Tibial nerve (tissue), 4 donors: ENCODE data around the gene FBXO38. TPM values are rescaled to one million over a fixed set of nuclear protein-coding genes. Genes with fewer than 3 reads are reported as not detected.

ENCODE experiments used
- DNase-seq, 2 donors: peaks; one replicate each; pipeline ENCODE4 v3.0.0-alpha.2; 2019; ENCODE audit warnings: low spot score in 2 of 2
- H3K27ac ChIP-seq, 4 donors: fragments of 200-600 bp; sonication (generic) in 3 of 4; one replicate each; pipeline ENCODE4 v1.5.1; 2017 to 2019; ENCODE audit warnings: mild to moderate bottlenecking in 1 of 4
- H3K27me3 ChIP-seq, 2 donors: fragments of 200-600 bp; sonication (generic) in 1 of 2; one replicate each; pipeline versions ENCODE4 v1.5.1 to v1.6.0; 2017 to 2019
- H3K36me3 ChIP-seq, 3 donors: fragments of 200-600 bp; sonication (generic); one replicate each; pipeline ENCODE4 v1.5.1; 2018 to 2019
- H3K4me1 ChIP-seq, 4 donors: fragments of 200-600 bp; sonication (generic) in 3 of 4; one replicate each; pipeline ENCODE4 v1.5.1; 2017 to 2019
- H3K4me3 ChIP-seq, 4 donors: fragments of 200-600 bp; sonication (generic) in 3 of 4; one replicate each; pipeline ENCODE4 v1.5.1; 2017 to 2019; ENCODE audit warnings: mild to moderate bottlenecking in 1 of 4, moderate library complexity in 1 of 4
- H3K9me3 ChIP-seq, 4 donors: fragments of 200-600 bp; sonication (generic) in 3 of 4; one replicate each; pipeline ENCODE4 v1.5.1; 2017 to 2019
- EP300 ChIP-seq, 2 donors: sonication (generic); formaldehyde crosslinking; IDR thresholded peaks; one replicate each; pipeline ENCODE4 v1.6.1; 2017; ENCODE audit warnings: antibody characterized with exemption in 2 of 2, mild to moderate bottlenecking in 1 of 2
- POLR2A ChIP-seq, 2 donors: fragments of 450-650 bp; IDR thresholded peaks; one replicate each; pipeline ENCODE4 v1.6.1; 2017; ENCODE audit warnings: antibody characterized with exemption in 2 of 2, mild to moderate bottlenecking in 2 of 2, moderate library complexity in 2 of 2
- WGBS, 2 donors: methylation state at CpG; one replicate each; pipeline ENCODE4 v1.1.5; 2018; 5-methylcytosine and 5-hydroxymethylcytosine counted together
- small RNA-seq: library from RNA; depleted of rRNA; stranded (forward); fragments of <200 nt; gene quantifications from one replicate; pipeline ENCODE3, GENCODE V24; 2016
- total RNA-seq, 4 donors: library from RNA; depleted of rRNA; stranded (reverse); fragments of >200 nt; gene quantifications; one replicate each; pipeline ENCODE4 v1.1.0, GENCODE V29; 2016
- TF ChIP-seq, protein P1 (sequence below), 5 experiments: fragments of 200-600 bp in 3 of 5; fragments of 450-650 bp in 2 of 5; sonication (generic) in 3 of 5; IDR thresholded peaks; one replicate each; pipeline ENCODE4 v1.5.1; 2016 to 2019; ENCODE audit warnings: antibody characterized with exemption in 5 of 5, mild to moderate bottlenecking in 3 of 5, moderate library complexity in 2 of 5

The FBXO38 gene
- total RNA-seq, 4 donors from 2014 or later = 55.0 to 60.7 (median 56.4) TPM

DNA sequence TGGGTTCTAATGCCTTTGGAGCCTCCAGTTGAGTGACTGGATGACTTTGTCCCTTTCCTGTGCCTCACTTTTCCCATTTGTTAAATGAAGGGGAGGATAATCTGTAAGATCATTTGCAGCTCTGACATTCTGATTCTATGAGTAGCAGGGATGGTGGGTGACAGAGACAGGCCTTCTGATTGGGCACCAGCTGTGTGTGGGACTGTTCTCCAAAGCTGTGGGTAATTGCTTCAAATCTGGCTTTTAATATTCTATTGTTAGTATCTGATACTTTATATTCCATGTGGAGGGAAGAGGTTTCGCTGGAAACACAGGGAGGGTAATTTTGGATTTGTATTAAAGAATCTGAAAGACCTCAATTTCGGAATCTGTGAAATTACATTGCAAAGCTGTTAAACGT is 102.7 kb downstream of the FBXO38 start:
- Histone ChIP-seq H3K27me3 (peaks cover 0 to 3% of the 10 kb centered on the region in 2 donors), H3K4me1 (no peaks in the 10 kb centered on the region), H3K9me3 (no peaks in the 10 kb centered on the region), H3K36me3 (no peaks in the 10 kb centered on the region), H3K4me3 (no peak overlapping the region), H3K27ac (no peak overlapping the region)
- WGBS, 2 donors = 82 to 85% methylated on average over 3 of the region's 3 CpGs
- no peak for DNase-seq
- TF ChIP-seq EP300 (IDR thresholded peaks at IDR 0.05) (no peak), POLR2A (IDR thresholded peaks at IDR 0.05) (no peak)
- TF ChIP-seq, protein P1, sequence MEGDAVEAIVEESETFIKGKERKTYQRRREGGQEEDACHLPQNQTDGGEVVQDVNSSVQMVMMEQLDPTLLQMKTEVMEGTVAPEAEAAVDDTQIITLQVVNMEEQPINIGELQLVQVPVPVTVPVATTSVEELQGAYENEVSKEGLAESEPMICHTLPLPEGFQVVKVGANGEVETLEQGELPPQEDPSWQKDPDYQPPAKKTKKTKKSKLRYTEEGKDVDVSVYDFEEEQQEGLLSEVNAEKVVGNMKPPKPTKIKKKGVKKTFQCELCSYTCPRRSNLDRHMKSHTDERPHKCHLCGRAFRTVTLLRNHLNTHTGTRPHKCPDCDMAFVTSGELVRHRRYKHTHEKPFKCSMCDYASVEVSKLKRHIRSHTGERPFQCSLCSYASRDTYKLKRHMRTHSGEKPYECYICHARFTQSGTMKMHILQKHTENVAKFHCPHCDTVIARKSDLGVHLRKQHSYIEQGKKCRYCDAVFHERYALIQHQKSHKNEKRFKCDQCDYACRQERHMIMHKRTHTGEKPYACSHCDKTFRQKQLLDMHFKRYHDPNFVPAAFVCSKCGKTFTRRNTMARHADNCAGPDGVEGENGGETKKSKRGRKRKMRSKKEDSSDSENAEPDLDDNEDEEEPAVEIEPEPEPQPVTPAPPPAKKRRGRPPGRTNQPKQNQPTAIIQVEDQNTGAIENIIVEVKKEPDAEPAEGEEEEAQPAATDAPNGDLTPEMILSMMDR (IDR thresholded peaks at IDR 0.05) = no peak

DNA sequence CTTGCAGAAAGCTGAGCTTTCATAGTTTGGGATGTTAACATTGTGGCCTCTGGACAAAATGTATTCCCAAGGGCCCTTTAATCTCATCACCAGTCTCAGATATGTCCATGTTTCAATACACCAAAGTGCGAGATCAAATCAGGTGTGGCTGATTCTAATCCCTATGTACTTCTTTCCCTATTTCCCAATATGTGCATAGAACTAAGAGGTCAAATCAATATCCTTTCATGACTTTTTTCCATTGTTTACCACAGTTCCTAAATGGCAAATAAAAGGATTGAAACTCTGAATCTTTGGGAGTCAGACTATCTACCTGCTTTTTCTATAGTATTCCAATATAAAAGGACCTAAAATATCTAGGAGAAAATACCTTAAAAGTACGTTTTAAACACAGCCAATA is 105.0 kb downstream of the FBXO38 start:
- TF ChIP-seq EP300 (IDR thresholded peaks at IDR 0.05) (no peak), POLR2A (IDR thresholded peaks at IDR 0.05) (no peak)
- no peaks in the 10 kb centered on the region for H3K4me1 ChIP-seq
- H3K36me3 ChIP-seq = no peaks in the 10 kb centered on the region
- 78 to 84% methylated on average over 2 of the region's 2 CpGs for WGBS, 2 donors
- no peak overlapping the region for H3K4me3 ChIP-seq
- H3K27ac ChIP-seq = no peak overlapping the region
- no peaks in the 10 kb centered on the region for H3K9me3 ChIP-seq
- no peaks in the 10 kb centered on the region for H3K27me3 ChIP-seq
- no peak for DNase-seq

DNA sequence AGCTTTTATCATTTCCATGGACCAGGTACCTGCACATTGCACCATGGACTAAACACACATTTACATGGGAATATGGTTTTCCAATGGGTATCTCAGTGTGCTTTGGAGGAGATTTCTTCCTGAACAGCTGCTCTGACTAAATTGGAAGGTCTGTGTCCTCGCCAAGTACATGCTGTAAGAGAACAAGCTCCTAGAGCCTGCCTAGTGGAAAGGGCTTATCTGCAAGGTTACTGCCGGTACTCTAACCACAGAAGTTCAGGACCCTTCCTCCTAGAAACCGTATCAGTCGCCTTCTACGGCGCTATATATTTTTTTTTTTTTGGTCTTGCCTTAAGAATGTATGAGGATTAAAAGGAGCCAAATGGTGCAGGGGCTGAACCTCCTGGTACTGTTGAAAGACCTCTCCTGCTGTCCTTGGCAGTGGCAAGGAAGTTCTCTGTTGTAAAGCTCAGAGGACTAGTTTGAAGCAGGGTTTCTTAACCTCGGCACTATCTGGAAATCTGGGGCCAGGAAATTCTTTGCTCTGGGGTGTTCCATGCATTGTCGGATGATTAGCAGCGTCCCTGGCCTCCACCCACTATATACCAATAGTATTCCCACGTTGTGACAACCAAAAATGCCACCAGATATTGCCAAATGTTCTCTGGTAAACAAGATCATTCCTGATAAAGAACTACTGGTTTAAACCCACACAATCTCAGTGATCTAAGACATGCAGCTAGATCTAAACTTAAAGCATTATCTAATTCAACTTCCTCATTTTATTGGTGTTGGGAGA is 107.4 kb downstream of the FBXO38 start:
- Histone ChIP-seq H3K4me3 (no peak overlapping the region), H3K27ac (no peak overlapping the region), H3K36me3 (no peaks in the 10 kb centered on the region), H3K4me1 (no peaks in the 10 kb centered on the region), H3K27me3 (no peaks in the 10 kb centered on the region), H3K9me3 (no peaks in the 10 kb centered on the region)
- TF ChIP-seq POLR2A (IDR thresholded peaks at IDR 0.05) (no peak), EP300 (IDR thresholded peaks at IDR 0.05) (no peak)
- TF ChIP-seq, protein P1 (IDR thresholded peaks at IDR 0.05) = no peak
- WGBS, 2 donors = 46% methylated on average over 10 of the region's 10 CpGs
- DNase-seq = no peak

DNA sequence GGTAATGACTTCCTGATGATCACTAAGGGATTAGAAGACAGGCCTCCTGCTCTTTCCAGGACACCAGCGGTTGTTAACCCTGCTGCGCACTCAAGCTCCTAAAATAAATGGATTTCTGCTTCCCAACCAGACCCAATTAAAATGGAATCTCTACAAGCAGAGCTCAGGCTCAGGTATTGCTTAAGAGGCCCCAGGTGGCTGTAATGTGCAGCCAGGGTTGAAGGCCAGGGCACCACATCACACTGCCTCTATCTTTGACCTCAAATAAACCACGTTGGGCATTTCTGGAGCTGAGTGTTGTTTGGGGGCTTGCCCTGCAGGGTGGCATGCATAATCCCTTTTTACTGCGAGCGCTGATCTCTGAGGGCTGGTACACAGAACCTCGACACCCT is 108.0 kb downstream of the FBXO38 start:
- Histone ChIP-seq H3K36me3 (no peaks in the 10 kb centered on the region), H3K4me3 (no peak overlapping the region), H3K27ac (no peak overlapping the region), H3K27me3 (no peaks in the 10 kb centered on the region), H3K9me3 (no peaks in the 10 kb centered on the region), H3K4me1 (no peaks in the 10 kb centered on the region)
- DNase-seq = no peak
- 45 to 52% methylated on average over 6 of the region's 6 CpGs for WGBS, 2 donors
- TF ChIP-seq EP300 (IDR thresholded peaks at IDR 0.05) (no peak), POLR2A (IDR thresholded peaks at IDR 0.05) (no peak)
- TF ChIP-seq, protein P1 (IDR thresholded peaks at IDR 0.05) = no peak

DNA sequence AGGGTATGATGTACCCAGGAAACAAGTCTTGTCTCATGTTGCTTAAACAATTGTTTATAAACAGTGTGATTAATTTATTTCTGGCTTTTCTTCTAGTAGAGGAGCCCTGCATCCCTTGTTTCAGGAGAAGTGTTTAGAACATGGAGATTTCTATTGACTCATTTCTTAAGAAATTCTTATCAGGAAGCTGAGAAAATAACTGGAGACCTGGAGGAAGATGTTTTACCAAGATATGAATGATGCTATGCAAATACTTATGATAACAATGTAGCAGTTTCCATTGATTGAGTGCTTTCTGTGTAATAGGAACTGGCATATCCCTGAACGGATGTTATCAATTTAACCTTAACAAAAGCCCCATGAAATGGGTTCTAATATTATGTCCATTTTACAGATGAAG is 108.6 kb downstream of the FBXO38 start:
- TF ChIP-seq POLR2A (IDR thresholded peaks at IDR 0.05) (no peak), EP300 (IDR thresholded peaks at IDR 0.05) (no peak)
- TF ChIP-seq, protein P1 (IDR thresholded peaks at IDR 0.05) = no peak
- 86 to 91% methylated on average over 1 of the region's 1 CpG for WGBS, 2 donors
- Histone ChIP-seq H3K27ac (no peak overlapping the region), H3K4me1 (no peaks in the 10 kb centered on the region), H3K36me3 (no peaks in the 10 kb centered on the region), H3K9me3 (no peaks in the 10 kb centered on the region), H3K27me3 (no peaks in the 10 kb centered on the region), H3K4me3 (no peak overlapping the region)
- DNase-seq = no peak

Small RNA genes lying within 50 kb of the gene (small RNA-seq; reads per million reads assigned to genes)
- gene RF00017 = not detected

Other genes with a start within 250 kb of the FBXO38 start
- not detected for gene SPINK14, start 215.4 kb upstream of the FBXO38 start, total RNA-seq
- not detected for gene SPINK6, start 180.9 kb upstream of the FBXO38 start, total RNA-seq
- gene MARCOL, start 145.4 kb upstream of the FBXO38 start, total RNA-seq = not detected
- gene SPINK13, start 115.2 kb upstream of the FBXO38 start, total RNA-seq = 1 to 10 TPM in 1 of 4 donors, not detected in 3; 1.0 TPM
- gene SPINK7, start 71.5 kb upstream of the FBXO38 start, total RNA-seq = not detected
- not detected for gene SPINK9, start 48.4 kb upstream of the FBXO38 start, total RNA-seq